HG03520 (cell line): ENCODE measurements around the gene TTC12.

Experiments
- ATAC-seq: cut with Tn5 transposase; IDR thresholded peaks from one replicate; pipeline ENCODE4 v1.9.1; 2021; ENCODE audit warnings: mild to moderate bottlenecking, moderate library complexity; ENCODE audit not compliant: unreplicated experiment

TTC12 gene

GRCh38 chr11:113398669-113399430, 84.5 kb downstream of the TTC12 start:
- ATAC-seq, result no peak

- ATAC-seq, result no peak
Measured at GRCh38 chr11:113400631-113401230, 86.3 kb downstream of the TTC12 start.

- ATAC-seq, result no peak
Measured at GRCh38 chr11:113401718-113402117, 87.3 kb downstream of the TTC12 start.

GRCh38 chr11:113404859-113405430, 90.6 kb downstream of the TTC12 start:
- ATAC-seq, result no peak

GRCh38 chr11:113405724-113406478, 91.5 kb downstream of the TTC12 start:
- no peak for ATAC-seq

- no peak for ATAC-seq
Measured at GRCh38 chr11:113407163-113407562, 92.8 kb downstream of the TTC12 start.

- no peak for ATAC-seq
Measured at GRCh38 chr11:113408206-113408605, 93.8 kb downstream of the TTC12 start.

- no peak for ATAC-seq
Measured at GRCh38 chr11:113408887-113409286, 94.5 kb downstream of the TTC12 start.

- no peak for ATAC-seq
Measured at GRCh38 chr11:113409526-113409925, 95.1 kb downstream of the TTC12 start.

GRCh38 chr11:113410414-113411135, 96.2 kb downstream of the TTC12 start:
- ATAC-seq, result no peak

- ATAC-seq, result no peak
Measured at GRCh38 chr11:113411536-113411935, 97.2 kb downstream of the TTC12 start.

- no peak for ATAC-seq
Measured at GRCh38 chr11:113412675-113413074, 98.3 kb downstream of the TTC12 start.

- no peak for ATAC-seq
Measured at GRCh38 chr11:113415343-113415742, 101.0 kb downstream of the TTC12 start.
